ENCODE data around the gene C15orf61. TPM values are rescaled to one million over a fixed set of nuclear protein-coding genes. Genes with fewer than 3 reads are reported as not detected.

The C15orf61 gene
- total RNA-seq = 7.4 TPM

DNA sequence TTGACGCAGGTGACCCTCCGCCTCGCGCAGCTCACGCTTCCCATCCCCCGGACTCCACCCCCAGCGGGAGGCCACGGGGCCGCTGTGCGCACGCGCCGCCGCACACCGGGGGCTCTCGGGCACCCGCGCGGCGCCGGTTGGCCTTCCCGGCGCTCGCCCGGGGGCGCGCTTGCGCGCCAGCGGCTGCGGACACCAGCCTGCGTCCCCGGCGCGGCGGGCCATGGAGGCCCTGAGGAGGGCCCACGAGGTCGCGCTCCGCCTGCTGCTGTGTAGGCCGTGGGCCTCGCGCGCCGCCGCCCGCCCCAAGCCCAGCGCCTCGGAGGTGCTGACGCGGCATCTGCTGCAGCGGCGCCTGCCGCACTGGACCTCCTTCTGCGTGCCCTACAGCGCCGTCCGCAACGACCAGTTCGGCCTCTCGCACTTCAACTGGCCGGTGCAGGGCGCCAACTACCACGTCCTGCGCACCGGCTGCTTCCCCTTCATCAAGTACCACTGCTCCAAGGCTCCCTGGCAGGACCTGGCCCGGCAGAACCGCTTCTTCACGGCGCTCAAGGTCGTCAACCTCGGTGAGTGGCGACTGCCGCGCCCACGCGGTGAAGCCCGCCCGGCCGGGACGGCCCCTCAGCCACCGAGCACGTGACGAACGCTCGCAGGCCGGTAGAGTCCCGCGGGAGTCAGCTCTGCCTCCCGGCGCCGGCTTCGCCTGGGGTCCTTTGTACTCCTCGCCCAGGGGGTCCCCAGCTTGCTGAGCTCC, at the start of gene C15orf61:
TSS of gene C15orf61 (plus strand) at position 103 of the 754 bp plus-strand sequence. CDS start at position 221, 118 bp downstream.
- peak; percentile 77 for DNase-seq

DNA sequence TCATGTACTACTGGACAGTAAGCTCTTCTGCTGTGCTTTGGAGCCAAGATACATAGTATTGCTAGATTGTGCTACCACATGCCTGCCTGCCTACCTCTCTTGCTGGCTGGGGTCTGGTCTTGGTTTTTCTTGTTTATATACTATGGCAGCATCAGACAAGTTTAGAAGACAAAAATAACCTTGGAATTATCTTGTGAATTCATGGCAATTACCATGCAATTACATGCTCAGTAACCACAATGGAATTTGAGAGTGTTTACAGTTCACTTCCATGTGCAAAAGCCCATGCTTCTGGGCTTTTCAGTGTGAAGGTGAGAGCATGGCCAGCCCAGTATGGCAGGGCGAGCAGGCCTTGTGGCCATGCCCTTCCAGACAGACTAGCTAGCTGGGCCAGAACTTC, 48.0 kb upstream of the C15orf61 start:
- peak; percentile 18 for DNase-seq

DNA sequence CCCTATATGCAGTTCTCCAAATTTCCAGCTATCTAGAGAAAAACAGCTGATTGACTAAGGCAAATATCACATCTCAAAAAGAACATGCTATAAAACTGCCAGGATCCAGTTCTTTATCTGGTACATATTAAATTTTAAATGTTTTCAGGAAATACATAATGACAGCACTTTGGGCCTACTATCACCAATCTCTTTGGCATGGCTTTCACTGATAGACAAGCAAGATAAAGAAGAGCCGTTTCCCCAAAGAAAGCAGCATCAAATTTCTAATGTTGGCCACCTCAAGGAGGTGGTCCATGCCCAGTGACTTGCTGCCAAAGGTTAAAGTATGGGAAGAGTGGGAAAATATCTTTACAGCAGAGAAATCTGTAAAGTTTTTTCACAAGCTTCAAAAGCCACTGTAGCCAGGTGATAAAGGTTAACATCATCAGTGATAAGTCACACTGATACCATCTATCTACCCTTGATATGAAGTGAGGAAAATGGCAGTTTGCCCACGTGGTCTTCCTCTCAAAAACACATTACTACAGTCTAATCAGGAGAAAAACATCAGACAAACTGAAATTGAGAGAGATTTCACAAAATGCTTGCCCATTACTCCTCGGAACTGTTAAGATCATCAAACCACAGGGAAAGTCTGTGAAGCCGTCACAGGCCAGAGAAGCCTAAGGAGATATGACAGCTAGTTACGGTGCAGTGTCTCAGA, 46.4 kb upstream of the C15orf61 start:
- no peak for DNase-seq

DNA sequence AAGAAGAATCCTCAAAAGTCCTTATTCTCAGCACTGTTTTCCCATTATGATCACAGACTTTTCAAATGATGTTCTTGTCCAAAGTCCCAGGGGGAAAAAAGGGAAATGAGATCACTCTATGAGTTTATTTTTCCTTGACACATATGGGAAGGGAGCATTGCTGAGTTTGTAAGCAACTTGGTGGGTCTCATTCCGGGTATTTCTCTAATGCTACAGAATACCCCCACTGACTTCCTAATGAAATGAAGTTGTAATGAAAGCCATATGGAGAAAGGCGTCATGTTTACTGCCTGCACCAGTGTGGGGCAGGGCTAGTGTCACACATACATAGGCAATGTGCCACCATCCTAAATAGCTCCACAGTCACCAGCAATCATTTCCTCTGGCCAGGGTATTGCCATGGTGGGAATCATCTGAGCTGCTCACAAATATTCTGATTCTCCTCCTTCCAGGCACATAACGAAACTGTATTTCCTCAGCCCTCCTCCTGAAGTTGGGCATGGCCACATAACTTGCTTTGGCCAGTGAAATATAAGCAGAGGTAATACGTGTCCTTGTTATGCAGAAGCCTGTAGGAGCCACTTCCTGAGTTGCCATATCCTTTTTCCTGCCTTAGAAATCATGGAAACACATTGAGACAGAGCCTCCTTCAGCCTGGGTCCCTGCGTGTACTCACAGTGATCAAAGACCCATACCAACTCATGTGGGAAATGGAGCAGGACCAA, 41.0 kb upstream of the C15orf61 start:
- DNase-seq = peak; percentile 98

DNA sequence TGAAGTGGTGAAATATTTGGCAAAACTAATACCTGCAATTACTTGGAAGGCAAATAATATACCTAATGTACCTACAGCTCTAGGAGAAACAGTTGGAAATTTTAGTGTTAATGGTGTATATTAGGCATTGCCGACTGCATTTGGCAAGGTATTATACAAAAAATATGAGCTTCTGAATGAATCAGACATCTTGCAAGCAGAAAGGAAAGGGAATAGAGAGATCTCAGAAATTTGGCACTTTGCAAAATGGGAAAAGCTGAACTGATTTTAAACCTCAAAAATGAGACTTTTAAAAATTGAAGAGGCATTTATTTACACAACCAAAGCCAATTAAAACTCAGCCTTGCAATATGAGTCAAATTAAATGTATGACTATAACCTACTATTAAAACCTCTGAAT, 40.2 kb upstream of the C15orf61 start:
- DNase-seq = peak; percentile 34

DNA sequence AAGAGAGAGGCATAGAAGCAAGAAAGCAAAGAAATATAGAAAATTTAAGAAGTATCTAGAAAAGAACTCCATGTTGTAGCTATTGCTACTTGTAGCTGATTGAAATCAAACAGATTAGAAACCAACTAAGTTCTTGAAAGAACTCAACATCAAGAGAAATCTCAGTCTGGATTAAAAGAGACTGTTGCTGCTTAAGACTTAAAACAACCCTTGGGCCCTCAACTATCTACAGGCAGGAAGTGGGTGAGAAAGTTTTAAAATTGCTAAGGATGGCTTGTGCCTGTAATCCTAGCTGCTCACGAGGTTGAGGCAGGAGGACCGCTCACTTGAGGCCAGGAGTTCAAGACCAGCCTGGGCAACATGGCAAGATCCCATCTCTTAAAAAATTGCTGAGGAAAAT, 39.3 kb upstream of the C15orf61 start:
- no peak for DNase-seq

DNA sequence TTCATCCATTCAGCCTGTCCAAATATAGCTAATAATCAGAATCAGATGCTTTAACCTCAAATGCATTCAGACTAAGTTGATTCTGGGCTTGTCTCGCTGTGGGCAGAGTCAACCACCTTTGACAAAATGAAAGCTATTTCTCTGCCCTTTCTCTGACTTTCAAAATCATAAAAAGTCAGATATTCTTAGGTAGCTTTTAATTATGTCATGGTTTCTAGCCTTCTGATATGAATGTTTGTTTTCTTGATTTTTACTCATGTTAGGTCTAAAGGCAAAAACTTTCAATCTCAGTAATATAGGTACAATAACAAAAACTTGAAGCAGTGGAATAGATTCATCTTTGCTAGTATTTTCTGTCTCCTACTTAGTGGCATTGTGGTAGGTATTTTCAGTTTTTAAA, 25.3 kb upstream of the C15orf61 start:
- DNase-seq = no peak

DNA sequence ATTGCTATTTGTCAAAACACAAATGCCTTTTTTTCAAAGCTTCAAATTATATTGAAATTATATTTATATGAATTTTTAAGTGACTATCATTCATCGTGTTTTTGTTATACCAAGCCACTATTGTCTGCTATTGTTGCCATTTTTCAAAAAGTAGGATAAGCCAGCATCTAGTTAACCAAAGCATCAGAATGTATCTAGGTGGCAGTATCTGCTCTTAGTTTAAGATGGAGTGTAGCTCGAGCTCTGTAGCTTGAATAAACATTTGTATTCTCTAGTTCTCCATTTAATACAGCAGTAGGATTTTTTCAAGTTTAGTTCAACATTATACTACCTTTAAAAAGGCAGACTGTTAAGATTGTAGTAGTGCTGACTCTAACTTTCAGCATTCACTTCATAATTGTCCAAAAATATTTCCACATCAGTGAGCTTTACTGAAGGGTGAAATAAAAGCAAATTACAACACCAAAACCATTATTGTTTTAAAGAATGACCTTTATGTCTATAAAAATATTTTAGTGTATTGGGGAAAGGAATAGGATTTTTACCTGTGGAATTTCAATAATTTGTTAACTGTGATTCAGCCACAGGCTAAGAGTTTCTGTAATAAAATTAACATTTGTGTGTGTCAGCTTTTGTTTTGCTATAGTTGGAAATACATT, 19.6 kb upstream of the C15orf61 start:
- no peak for DNase-seq

DNA sequence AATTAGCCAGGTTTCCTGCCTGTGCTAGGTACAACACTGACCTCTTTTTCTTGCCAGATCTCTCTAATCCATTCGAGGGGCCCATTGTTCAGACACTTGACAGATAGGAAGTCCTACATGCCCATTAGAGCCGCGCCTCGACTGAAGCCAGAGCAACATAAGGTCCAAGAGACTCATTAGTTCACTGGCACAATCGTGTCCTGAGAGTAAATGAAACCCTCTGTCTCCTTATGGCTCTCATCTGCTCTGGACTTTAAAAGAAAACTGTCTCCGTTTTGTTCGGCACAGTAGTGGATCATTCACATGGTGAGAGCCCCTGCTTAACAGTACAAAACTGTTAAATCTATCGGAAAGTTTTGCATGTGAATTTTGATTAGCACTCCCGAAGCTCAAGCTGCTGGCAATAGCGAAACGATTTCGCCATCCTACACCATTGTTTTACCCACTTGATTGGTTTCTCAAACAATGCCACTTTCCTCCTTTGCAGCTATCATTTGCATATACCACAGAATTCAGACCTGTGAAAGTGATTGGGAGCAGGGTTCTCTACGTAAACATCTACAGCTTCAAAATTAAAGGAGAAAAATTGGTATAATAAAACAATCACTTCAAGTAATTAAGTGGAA, 19.0 kb upstream of the C15orf61 start:
- no peak for DNase-seq

DNA sequence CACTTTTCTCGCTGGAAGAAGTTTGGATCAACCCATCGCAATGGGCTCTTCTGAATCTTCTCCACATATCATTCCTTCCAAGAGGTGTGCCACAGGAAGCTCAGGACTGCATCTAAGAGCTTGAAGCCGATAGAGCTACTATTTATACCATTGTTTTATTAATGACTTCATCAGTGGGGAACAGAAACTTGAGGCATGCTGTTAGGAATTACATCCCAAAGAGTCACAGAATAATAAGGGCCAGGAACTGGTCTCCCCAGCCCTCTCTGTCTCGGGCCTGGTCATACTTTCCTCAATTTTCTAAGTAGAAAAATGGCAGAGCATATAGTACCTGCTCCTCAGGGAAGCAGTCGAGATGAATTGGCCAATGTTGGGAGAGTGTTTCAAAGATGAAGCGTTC, 16.9 kb upstream of the C15orf61 start:
- no peak for DNase-seq

DNA sequence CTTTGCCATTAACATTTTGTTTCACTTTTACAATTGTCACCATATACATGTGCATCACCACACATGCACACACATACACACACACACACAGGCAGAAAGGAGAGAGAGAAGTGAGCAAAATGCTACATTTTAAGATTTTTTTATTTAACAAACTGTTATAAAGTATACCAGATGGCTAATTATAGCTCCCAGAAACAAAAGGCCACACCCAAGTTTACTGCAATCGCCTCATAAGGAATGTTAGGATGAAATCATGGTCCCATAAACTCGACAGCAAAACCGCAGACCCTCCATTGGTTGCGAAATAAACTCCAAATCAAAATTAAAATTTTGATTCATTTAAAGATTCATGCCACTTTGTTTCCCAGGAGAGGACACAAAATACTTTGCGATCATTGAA, 16.1 kb upstream of the C15orf61 start:
- DNase-seq = peak; percentile 88

DNA sequence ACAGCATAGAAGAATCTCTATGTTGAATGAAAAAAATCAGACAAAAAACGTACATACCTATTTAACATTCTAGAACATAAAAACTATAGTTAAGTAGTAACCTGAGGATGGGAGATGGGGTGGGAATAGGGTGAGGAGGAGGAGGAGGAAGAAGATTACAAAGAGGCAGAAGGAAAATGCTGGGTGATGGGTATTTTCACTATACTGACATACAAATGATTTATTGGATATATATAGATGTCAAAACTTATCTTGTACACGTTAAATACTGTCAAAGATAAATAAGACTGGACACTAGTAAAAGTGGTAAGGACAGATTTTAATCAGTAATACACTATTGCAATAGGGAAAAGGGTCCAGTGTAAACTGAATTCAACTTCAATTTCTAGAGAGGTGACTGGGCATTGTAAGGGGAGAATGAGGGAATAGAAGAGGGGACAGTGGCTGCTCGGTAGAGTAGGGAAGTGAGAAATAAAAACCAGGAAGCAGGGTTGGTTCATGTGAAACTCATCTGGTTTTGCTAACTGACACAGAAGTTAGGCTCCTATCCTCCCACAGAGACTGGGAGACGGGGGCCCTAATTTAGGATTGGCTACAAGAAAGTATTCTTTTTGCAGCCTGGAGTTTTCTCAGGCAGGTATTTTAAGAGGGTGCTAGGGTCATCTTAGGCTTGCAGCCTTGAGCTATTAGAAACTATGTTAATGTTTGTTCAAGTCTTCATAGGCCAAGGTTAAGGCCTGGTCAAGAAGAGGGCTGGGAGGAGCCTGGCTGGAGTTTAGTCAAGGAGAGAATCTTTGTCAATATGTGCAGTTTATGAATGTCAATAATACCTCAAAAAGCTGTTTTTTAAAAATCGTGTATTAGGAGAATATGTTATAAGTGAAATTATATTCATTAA, 15.0 kb upstream of the C15orf61 start:
- no peak for DNase-seq

DNA sequence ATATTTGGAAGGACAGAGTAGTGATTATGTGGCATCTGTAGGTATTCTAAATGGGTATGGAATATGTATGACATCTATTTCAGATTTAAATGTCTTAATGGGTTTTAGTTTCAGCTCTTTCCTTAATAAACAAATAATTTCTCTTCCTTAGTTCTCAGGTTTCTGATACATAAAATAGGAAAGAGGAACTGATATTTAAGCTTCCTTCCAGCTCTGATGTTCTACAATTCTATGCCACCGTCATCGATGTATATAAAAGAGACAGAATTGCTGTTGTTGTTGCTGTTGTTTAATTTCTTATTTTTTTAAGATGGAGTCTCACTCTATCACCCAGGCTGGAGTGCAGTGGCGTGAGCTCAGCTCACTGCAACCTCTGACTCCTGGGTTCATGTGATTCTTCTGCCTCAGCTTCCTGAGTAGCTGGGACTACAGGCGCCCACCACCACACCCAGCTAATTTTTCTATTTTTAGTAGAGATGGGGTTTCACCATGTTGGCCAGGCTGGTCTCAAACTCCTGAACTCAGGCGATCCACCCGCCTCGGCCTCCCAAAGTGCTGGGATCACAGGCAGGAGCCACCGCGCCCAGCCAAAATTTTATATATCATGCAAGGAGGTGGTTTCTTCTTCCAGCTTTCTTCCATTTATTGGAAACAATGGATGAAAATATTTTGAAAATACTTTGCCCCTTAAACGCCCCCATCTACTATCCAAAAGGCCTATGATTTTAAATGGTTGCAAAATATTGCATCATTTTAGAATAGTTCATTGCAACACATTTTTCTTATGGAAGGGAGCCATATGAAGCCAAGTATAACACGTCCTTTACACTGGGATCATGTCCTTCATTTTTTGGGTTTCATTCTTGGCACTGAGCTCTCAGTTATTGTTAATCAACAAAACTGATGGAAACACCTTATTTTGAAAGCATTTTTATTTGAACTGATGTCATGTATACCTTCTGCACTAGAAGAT, 13.9 kb upstream of the C15orf61 start:
- DNase-seq = peak; percentile 45

DNA sequence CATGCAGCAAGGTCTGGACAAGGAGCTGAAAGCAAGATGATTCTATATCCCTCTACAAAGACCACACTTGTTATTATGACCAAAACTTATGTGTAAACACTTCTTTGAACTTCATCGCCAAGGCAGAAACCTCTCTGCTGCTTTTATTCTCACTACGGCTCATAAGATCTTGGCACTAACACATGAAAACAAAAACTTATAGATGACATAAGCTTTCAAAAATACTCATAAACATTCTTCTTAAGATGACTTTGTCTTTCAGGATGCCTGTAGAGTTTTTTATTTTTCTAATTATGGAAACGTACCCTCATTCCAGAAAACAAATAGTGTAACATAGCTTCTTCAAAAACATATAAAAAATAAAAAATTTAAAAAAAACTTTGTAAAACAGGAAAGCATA, 12.5 kb upstream of the C15orf61 start:
- DNase-seq = peak; percentile 62

DNA sequence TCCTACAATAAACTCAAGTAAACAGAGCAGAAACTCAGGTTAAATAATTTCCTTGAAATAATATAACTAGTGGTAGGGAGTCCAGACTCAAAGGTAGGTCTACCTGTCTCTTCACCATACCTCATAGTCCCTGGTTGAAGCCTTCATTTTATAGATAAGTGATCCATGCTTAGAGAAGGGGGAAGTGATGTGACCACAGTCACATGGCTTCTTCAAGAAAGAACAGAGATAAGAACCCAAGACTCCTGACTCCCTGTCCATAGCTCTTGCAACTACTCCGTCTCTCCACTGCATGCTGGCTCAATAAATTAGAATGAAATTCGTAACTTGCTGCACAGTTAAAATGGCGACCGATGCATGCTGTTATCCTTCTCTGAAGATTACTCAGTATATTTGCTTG, 11.0 kb upstream of the C15orf61 start:
- DNase-seq = no peak

DNA sequence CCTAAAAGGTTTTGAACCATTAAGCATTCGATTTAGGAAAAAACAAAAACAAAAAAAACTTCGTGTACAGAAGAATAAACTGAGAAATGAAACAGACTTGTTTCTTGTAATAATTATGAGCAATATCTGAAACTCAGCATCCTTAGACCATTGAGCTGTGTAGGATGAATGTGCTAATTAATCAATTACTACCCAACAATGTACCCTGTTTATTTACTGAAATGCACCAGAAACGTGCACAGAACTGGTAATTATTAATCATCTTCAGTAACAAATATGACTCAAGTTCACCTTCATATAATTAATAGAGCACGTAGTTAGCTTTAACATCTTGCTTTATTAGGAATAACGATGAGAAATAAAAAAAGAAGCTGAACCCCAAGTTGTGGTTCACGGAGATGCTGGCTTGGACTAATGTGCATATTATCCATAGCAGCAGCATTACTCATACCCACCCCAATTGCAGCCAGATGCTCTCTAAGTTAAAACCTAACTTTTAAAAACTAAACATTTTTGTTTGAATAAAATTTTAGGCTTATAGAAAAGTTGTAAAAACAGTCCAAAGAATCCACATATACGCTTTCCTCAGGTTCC, 10.2 kb upstream of the C15orf61 start:
- DNase-seq = no peak

DNA sequence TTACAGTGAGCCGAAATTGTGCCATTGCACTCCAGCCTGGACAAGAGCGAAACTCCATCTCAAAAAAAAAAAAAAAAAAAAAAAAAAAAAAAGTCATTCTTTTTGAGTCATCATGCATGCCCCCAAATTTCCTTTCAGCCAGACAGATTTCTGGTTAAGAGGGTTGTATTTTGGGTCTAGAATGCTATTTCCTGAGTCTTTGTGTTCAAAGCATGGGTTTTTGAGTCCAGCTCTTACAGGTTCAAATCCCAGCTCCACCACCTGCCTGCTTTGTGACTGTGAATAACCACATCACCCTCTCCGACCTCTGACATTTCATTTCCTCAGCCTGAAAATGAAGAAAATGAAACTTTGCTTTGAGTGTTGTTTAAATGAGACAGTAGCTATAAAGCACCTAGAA, 9.3 kb upstream of the C15orf61 start:
- DNase-seq = no peak

DNA sequence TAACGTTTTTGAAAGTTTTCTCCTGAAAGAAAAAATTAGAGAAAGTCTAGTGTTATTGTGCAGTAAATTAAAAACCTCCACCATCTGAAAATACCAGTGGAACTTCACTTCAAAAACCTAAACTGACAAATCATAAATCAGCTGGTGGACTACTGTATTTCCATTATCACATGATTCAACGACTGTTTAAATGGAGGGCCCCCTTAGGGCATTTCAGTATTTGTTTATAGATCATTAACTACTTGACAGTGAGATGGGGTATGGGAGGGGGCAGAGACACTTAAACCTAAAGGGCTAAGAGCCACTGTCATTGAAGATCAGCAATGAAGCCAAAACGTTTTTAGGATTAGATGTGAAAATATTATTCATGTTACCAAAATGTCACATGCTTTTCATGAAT, 8.8 kb upstream of the C15orf61 start:
- no peak for DNase-seq

DNA sequence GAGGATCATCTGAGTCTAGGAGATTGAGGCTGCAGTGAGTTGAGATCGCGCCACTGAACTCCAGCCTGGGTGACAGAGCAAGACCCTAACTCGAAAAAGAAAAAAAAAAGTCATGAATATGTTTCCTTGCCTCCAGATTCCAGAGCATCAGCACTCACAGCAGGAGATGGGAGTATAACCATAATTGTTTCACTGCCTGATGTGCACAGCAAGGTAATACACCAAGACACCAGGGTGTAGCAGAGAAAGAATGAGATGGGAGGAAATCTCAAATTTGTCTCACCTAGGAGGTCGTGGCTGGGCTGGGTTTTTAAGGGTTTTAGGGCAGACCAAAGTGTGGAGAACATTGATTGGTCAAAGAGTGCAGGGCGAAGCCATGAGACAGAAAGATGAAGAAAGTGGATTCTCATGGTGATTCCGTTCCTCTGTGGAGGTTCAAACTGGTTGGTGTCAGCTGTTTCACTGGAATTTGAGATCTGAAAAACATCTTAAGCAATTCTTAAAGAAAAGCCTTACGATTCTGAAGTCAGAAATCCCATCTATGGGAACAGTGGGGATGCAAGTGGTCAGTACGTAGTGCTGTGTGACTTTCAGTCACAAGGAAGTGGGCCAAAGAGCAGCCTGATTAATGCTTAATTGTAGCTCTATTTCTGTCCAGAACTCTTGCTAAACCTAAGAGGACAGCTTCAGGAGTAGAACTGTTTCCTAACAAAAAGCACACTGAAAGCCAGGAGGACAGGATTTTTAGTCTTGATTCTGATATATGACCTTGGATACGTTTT, 7.8 kb upstream of the C15orf61 start:
- no peak for DNase-seq
